Stimulated activated CD4-positive, alpha-beta T cell treated with anti-CD3 and anti-CD28 coated beads, Interleukin-15, amount 100 ng/mL, for 1 hour (primary cell): Measurements from ENCODE around the gene ELFN1.

Source experiments
- DNase-seq, 2 donors: peaks; one replicate each; pipeline ENCODE4 v3.0.0-alpha.2; 2020; ENCODE audit warnings: low read depth in 1 of 2, low spot score in 1 of 2

The ELFN1 gene

DNA sequence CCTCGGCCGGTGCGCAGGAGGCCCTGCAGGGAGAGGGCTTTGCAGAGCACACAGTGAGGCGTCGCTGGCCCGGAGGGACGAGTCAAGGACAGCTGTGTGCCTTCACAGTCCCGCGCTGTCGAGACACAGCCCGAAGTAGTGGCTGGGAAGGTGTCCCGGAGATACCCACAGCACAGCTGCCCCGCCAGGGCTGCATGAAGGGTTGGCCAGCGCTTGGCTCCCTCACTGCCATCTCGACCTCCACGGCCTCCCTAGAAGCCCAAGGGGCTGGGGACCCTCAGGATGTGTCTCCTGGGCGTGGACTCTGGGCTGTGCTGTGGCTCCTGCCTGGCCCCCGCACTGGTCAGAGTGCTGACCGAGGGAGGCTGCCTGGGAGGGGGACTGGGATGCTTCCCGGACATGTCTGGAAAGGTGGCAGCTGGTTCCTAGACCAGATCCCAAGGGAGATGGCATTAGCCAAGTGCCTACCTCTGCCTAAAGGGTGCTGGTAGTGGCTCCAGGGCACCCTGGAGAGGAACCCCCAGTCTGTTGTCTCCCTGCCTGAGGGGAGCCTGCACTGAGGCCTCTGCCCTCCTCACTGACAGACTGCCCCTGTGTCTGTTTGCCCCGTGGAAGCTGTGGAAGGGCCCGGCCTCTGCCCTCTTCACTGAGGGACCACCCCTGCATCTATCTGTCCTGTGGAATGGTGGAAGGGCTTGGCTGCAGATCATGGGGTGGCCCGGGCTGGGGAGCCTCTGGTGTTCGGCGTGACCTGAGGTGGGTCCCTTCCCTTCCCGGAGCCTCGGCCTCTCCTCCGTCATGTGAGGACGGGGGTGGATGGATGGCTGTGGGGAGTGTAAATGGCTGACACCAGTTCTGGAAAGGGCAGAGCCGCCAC is 5.8 kb downstream of the ELFN1 start:
- DNase-seq: peak in 1 of 2 donors; percentile 1

DNA sequence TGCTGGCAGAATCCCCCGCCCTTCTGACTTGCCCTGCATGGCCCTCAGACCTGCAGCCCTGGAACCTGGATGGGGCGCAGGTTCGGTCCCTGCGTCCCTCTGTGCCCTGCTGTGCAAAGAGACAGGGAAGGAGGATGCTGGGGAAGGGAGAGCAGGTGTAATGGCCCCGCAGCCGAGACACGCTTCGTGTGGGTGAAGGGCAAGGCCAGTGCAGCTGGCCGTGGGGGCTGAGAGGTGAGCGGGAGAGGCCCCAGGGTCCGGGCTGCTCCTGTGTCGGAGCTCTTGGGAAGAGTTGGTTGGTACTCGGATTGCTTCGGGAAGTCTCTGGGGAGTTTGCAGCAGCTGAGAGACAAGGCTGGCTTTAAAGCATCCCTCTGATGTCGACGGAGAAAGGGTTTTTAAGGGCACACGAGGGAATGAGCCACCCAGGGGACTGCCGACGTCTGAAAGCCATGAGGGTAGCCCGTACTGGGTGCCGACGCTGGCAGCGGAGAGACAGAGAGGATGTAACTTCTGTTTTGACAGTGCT is 6.5 kb downstream of the ELFN1 start:
- no peak for DNase-seq

DNA sequence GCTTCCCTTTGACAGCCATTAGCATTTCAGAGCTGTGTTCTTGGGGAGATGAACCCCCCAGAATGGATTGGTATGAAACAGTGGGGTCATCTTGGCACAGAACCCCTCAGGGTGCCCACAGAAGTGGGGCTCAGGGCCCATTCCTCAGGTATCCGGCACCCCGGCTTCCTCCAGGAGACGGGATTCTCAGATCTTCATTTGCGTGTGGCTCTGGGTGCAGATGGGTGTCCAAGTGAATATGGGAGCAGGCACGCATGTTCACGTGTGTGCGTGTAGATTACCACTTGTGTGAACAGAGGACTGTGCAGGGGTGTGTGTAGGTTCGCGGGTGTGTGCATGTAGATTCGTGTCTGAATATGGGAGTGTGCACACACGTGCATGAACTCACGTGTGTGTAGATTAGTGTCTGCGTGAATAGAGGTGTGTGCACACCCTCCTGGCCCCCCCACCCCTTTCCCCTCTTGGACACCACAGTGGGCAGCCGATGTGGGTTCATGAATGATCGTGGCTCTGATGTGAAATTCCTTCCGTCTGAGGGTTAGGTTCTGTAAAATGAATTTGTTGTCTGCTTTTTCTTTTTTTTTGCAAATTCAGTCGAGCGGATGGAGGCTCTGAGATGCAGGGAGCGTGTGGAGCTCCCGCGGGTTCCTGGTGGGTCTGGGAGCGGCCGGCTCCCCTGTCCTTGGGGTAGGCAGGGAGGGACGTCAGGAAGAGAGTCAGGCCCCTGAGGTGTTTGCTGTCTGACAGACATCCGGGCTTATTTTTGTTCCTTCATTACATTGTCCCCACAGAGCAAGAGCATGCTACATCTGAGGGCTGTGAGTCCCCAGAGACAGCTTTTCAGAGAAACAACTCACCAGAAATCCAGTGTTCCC is 7.4 kb downstream of the ELFN1 start:
- DNase-seq: no peak

DNA sequence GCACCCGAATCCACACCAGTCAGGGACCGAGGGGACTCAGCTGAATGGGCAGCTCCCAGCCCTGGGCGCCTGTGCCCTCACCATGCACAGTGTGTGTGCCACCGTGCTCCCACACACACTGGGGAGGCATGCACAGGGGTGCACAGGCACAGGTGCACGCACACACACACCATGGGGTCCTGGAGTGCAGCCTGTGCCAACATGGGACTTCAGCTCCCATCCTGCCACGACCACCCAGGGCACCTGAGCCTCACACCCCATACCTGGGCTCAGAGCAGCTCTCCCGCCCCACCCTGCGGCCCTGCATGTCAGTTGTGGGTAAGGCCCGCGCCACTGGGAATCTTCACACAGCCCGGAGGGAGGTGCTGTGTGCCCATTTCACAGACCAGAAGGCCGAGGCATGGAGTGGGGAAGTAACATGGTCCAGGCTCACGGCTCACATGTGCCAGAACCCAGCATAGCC is 8.0 kb downstream of the ELFN1 start:
- DNase-seq: no peak

DNA sequence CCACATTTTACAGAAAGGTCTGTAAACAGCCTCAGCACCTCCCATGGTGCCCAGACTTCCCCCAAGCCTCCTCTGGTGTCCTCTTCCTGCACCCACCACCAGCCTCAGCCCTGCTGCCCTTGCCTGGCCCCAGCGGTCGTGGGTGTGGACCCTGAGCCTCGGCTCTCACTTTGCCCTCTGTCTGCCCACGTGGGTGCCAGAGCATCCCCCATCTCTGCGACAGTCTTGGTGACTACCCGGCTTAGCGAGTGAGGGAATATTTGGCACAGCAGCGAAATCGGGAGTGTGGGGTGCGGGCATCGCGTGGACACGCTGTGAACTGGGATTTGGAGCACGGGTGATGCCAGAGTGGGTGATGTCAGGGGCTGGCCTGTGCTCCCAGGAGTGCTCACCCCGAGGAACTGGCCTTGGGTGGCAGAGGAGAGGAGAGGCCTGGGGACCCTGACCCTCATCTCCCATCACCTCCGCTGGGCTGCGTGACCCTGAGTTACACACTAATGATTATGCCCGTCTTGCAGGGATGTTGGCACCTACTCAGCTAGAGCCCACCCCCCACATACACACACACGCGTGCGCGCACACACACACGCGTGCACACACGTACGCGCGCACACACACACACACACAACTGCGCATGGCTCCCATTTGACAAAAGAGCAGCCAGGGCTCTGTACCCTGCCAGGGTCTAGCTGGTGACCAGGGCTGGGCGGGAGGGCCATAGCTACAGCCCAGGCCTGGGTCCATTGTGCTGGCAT is 8.7 kb downstream of the ELFN1 start:
- DNase-seq: no peak

DNA sequence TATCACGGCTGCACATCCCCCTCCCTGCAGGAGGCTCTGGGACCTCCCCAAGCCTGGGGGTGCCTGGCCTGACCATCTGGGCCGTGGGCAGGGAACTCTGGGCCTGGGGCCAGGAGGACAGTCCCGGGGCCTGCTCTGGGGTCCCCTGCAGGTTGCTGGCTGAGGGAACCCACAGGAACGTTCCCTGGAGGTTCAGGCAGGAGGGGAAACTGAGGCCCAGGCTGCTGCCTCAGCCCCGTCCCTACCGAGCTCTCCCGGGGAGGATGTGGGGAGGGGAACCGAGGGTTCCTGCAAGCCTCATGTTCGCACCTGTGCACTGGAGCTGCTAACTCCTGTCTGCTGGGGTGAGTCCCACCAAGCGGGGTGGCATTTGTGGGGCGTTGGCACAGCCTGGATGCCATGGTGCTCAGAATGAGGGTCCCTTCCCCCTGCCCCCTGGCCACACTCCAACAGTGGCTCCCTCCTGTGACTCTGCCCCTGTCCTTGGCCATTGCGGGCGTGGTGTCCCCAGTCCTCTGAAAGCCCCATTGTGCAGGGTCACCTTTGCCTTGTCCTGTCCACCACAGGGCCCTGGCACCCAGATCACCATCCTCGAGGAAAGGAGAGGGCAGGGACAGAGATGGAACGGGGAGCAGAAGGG is 9.4 kb downstream of the ELFN1 start:
- no peak for DNase-seq

DNA sequence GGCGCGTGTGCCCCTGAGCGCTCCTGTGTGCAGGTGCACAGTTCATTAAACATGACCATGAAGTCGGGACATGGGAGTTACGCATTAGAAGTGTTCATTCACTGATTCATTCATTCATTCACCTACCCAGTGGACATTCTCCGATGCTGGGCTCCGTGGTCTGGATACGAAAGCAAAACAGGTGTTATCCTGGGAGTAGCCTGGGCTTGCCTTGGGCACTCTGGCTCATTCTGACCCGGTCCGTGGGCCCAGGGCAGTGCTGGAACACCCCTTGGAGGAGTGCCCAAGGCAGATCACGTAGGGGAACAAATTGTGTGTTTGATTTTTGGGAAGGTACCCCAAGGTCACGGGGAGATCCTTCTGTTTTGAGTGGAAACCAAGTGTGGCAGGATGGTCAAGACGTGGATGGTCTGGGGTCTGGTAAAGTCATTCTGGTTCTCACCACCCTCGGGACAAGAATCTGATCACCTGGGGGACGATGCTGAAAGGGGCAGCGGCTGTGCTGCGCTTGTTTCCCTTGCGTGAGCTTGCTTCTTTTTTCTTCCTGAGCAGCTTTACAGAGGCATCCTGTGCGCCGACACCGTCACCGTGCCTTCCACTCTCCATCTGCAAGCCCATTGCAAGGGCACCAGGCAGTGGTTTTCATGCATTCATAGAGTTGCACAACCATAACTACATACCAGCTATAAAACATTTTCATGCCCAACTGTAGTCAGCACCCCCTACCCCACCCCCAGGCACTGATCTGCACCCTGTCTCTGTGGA is 10.1 kb downstream of the ELFN1 start:
- no peak for DNase-seq

DNA sequence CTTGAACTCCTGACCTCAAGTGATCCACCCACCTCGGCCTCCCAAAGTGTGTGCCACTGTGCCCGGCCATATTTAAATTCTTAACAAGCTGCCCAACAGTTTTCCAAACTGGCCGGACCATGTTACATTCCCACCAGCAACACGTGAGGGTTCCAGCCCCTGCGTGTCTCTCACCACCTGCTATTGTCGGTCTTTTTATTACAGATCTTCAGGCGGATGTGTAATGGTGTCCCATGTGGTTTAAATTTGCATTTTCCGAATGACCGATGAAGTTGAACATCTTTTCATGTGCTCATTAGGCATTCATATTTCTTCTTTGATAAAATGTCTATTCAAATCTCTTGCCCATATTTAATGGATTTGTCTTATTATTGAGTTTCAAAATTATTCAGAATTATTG is 11.5 kb downstream of the ELFN1 start:
- no peak for DNase-seq

DNA sequence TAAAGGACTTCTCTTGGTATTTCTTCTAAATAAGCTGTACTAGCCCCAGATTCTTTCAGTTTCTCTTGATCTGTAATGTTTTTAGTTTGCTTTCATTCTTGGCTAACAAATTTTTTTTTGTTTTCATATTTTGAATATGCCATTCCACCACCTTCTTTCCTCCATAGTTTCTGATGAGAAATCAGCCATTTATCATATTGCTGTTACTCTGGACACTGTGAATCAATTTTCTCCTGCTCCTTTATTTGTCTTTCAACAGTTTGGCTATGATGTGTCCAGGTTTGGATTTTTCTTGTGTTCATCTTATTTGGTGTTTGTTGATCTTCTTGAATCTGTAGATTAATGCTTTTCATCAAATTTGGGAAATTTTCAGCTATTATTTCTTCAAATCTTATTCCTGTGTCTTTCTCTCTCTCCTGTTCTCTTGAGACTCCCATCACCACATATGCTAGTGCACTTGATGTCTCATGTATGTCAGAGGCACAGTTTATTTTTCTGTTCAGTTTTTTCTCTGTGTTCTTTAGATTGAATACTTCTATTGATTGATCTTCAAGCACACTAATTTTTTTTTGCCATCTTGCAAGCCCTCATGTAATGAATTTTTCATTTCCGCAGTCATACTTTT is 15.0 kb downstream of the ELFN1 start:
- no peak for DNase-seq

DNA sequence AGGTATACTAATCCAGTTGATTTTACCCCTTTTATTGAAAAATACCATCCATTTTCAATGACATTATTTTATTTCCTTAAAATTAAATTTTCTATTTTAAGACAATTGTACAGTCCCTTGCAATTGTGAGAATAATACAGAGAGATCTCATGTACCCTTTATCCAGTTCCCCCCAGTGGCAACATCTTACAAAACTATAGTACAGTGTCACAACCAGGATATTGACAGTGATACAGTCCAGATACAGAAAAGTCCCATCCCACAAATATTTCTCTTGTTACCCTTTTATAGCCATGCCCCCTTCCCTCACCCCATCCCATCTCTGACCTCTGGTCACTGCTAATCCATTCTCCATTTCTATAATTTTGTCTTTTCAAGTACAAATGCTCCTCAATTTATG is 18.5 kb downstream of the ELFN1 start:
- no peak for DNase-seq

DNA sequence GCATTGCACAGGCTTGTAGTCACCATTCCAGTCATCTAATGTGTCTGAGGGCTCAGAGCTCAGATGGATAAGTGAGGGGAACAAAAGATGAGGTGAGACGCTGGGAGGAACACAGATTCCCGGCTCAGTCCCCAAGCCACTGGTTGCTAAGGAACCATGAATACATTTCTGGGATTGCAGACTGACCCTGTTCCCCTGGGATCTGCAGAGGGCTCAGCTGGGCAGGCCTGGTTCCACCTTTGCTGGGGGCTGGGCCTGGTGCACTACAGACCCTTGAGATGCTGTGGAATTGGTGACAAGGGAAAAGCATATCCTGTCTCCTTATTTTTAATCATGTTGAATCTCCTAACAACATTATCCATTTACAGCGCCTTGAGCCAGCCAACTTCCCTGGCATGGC is 19.2 kb downstream of the ELFN1 start:
- DNase-seq: no peak

DNA sequence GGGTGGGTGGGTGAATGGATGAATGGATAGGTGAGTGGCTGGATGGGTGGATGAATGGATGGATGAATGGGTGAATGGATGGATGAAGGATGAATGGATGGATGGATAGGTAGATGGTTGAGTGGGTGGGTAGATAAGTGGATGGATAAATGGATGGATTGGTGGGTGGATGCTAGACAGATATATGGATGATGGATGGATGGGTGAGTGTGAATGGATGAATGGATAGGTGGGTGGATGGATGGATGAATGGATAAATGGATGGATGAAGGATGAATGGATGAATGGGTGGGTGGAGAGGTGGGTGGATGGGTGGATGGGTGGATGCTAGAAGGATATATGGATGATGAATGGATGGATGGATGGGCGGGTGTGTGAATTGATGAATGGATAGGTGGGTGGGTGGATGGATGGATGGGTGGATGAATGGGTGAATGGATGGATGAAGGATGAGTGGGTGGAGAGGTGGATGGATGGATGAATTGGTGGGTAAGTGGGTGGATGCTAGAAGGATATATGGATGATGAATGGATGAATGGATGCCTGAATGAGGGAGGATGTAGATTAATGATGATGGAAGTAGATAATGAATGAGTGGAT is 20.4 kb downstream of the ELFN1 start:
- DNase-seq: no peak

DNA sequence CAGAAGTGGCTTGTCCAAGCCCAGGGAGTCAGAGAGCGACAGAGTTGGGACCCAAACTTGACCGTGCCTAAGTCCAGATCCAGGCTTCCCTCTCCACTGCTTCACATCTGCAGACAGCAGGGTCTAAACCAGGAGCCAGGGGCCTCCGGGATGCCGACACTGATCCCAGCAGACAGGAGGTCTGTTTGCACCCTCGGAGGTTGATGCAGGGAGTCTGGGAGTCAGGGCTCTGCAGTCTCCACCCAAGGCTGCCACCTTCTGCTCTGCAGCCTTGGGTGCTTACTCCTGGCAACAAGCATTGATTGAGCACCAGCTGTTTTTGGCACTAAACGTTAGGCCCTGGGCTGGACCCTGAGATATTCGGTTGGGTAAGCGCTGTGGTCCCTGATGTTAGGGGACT is 21.0 kb downstream of the ELFN1 start:
- DNase-seq: no peak

DNA sequence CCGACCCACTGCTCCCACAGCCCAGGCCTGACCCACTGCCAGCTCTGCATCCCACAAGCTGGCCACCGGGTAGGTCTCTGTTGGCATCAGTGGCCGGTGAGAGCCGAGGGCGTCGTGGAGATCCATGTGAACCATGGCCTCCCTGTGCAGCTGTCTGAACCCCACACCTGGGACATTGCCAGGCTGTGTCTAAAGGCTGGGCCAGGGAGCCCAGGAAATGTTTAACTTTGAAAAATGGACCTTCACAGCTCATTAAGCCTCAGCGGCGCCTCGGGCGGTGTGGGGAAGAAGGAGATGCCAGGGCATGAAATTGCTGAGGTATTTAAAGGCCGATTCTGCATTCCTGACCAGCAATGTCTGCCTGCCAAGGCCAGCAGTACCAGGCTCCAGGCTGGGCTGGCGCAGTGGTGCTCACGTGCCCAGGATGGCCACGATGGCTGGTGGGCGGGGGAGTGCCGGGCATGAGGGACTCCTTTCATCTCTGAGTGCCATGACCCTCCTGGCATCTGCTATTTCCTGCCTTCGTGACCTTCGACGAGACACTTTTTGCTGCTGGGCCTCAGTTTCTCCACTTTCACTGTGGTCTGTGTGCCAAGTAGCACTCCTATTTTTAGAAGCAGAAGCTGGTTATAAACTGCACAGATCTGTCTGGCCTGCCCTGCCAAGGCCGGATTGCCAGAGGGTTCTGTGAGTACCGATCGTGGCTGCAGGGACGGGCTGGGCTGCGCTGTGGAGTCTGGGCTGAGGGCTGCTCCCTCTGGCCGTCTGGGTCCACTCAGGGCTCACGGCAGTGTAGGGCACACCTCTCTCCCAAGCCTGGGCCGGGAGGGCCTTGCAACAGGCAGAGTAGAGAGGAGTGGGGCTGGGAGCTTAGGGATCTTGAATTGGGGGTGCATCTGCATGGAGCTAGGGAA is 21.8 kb downstream of the ELFN1 start:
- DNase-seq: no peak

DNA sequence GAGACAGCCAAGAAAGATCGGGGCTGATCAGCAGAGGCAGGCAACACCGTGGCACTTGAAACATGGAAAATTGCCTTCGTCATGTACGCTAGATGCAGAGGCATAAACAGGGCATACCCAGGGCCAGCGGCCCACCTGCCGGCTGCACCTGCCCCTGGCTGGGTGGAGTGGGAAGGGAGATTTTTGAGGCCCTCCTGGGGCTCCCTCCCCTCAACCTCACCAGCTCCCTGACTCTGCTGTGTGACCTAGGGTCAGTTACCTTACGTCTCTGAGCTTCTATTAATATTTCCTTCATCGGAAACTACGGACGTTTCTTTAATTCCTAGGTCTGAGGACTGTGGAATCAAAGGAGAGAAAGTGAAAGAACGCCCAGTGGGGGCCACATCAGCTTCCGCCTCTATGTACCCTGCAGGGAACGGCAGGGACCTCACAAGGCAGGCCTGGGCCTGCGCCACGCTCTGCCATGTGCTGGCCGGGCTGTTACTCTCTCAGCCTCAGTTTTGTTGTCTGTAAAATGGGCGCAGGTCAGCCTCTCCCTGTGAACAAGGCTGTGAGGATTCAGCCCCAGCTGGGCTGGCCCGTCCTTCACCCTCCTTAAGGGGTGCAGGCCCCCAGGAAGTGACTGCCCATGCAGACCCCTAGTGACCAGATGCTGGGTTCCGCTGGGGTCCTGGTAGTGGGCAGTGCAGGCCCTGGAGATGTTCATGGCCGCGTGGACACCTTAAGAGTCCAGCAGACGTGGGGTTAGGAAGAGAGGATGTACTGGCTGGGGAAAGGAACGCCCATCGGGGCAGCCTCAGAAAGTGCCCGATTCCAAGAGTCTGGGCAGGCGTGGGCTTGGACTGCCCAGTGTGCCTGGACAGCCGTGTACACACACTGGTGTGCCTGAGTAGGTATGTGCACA is 22.7 kb downstream of the ELFN1 start:
- no peak for DNase-seq

DNA sequence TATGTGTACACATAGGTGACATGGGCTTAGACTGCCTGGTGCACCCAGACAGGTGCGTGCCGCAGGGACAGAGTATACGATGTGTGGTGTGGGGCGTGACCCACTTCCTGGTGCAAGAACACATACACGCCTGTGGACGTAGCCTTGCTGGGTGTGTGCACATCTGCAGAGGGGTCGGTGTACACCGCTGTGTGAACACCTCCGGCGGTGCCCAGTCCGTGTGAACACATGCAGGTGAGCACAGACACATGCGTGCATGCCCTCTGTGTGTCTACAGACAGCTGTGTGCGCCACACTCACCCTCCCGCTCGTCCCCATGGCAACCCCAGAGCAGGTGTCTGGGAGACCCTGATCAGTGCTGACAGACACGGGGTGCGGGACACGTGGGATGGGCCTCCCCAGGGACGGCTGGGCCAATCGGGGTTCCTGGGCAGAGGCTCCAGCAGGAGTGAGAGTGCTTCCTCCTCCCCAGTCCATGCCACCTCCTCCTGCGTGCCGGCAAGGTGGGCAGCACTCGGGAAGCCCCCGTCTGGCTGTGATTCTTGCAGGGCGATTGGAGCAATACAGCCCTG is 23.4 kb downstream of the ELFN1 start:
- no peak for DNase-seq
